ENCODE results near the gene NFAM1.

NFAM1 gene

DNA sequence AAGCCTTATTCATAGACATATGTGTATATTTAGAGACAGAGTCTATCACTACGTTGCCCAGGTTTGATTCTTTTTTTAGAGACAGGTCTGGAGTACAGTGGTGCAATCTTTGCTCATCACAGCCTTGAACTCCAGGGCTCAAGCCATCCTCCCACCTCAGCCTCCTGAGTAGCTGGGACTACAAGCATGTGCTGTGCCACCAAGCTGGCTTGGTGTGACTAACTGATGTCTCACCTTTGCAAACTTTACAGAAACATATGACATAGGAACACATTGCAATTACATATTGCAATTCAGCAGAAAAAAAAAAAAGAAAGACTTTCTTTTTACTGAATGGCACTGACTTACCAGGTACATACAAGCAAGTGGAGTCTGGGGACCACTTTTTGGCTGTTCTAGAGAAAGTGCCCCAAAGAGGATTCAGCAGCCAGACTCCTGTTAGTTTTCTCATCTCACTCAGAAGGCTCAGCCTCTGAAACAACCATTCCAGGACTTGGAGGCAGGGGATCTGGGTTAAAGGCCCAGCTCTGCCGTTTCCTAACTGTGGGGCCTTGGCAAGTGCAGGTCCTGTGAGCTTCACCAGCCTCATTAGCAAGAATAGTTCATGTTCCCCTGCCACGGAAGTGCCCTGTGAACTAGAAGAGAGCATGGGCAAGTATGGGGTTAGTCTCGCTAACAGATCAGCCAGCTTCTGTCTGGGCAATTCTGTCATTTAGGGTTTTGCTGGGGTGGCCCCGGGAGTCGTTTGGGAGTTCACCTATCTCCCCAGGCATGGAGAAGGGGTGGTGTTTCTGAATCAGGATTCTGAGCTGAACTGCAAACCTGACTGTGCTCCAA lies 11.3 kb upstream of the NFAM1 start:
- no peak overlapping the region for H3K27ac ChIP-seq
- H3K9ac ChIP-seq (ENCODE audit: insufficient read length): peak overlapping the region; percentile 18
- H3K4me3 ChIP-seq: peak overlapping the region; percentile 79
- H3K9me3 ChIP-seq (ENCODE audit: low read depth, low read length): no peaks in the 10 kb centered on the region
- TF ChIP-seq FOXP2 (optimal IDR thresholded peaks at IDR 0.05; ENCODE audit: control extremely low read depth, extremely low read length, insufficient read depth): no peak
- no peak for TF ChIP-seq POLR2AphosphoS5 (IDR thresholded peaks at IDR 0.05; ENCODE audit: borderline replicate concordance, low read depth, low read length)
- no peak for TF ChIP-seq EZH2 (IDR thresholded peaks at IDR 0.05)
- DNase-seq (ENCODE audit: low read depth, low spot score): no peak
- no peaks in the 10 kb centered on the region for H3K36me3 ChIP-seq (ENCODE audit: insufficient read depth, low read length)

DNA sequence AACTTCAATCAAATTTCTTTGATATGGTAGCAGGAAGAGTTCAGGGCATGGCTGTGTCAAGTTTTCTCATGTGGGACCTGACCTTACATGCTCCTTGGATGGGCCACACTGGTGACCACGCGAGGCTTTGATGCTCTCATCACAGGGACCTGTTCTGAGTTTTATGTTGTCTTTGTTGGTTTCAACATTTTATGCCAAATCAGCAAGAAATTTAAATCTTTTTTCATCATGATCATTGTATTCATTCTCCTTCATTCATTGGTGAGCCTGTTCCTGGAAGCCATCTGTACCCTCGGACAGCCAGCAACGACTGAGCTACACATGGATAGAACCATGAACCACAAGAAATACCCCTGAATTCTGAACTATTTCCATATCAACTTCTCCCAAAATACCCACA lies 10.5 kb upstream of the NFAM1 start:
- Histone ChIP-seq H3K9me3 (ENCODE audit: low read depth, low read length) (no peaks in the 10 kb centered on the region), H3K36me3 (ENCODE audit: insufficient read depth, low read length) (no peaks in the 10 kb centered on the region), H3K27ac (no peak overlapping the region), H3K9ac (ENCODE audit: insufficient read length) (no peak overlapping the region), H3K4me3 (no peak overlapping the region)
- TF ChIP-seq POLR2AphosphoS5 (IDR thresholded peaks at IDR 0.05; ENCODE audit: borderline replicate concordance, low read depth, low read length): no peak
- TF ChIP-seq EZH2 (IDR thresholded peaks at IDR 0.05): no peak
- no peak for TF ChIP-seq FOXP2 (optimal IDR thresholded peaks at IDR 0.05; ENCODE audit: control extremely low read depth, extremely low read length, insufficient read depth)
- no peak for DNase-seq (ENCODE audit: low read depth, low spot score)

DNA sequence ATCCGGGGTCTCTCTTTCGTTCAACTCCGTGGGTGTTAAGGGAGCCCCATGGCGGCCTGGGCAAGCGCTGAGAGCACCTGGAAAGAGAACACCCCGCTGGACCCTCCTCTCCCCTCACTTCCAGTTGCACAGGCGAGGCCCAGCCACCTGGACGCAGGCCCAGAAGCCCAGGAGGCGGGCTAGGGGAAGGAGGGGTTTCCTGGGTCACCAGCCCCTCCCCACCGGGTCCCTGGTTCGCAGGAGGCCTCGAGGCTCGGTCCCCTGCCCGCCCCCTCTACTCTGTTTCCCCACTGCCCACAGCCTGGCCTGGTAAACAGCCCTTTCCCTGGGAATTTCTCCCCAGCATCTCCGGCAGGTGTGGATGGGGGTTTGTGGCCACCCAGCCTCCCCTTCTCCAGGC lies 8.5 kb upstream of the NFAM1 start:
- no peak overlapping the region for H3K4me3 ChIP-seq
- no peak overlapping the region for H3K27ac ChIP-seq
- no peaks in the 10 kb centered on the region for H3K36me3 ChIP-seq (ENCODE audit: insufficient read depth, low read length)
- no peak for TF ChIP-seq EZH2 (IDR thresholded peaks at IDR 0.05)
- no peak for TF ChIP-seq FOXP2 (optimal IDR thresholded peaks at IDR 0.05; ENCODE audit: control extremely low read depth, extremely low read length, insufficient read depth)
- no peak for TF ChIP-seq POLR2AphosphoS5 (IDR thresholded peaks at IDR 0.05; ENCODE audit: borderline replicate concordance, low read depth, low read length)
- no peak for DNase-seq (ENCODE audit: low read depth, low spot score)
- no peaks in the 10 kb centered on the region for H3K9me3 ChIP-seq (ENCODE audit: low read depth, low read length)
- no peak overlapping the region for H3K9ac ChIP-seq (ENCODE audit: insufficient read length)

DNA sequence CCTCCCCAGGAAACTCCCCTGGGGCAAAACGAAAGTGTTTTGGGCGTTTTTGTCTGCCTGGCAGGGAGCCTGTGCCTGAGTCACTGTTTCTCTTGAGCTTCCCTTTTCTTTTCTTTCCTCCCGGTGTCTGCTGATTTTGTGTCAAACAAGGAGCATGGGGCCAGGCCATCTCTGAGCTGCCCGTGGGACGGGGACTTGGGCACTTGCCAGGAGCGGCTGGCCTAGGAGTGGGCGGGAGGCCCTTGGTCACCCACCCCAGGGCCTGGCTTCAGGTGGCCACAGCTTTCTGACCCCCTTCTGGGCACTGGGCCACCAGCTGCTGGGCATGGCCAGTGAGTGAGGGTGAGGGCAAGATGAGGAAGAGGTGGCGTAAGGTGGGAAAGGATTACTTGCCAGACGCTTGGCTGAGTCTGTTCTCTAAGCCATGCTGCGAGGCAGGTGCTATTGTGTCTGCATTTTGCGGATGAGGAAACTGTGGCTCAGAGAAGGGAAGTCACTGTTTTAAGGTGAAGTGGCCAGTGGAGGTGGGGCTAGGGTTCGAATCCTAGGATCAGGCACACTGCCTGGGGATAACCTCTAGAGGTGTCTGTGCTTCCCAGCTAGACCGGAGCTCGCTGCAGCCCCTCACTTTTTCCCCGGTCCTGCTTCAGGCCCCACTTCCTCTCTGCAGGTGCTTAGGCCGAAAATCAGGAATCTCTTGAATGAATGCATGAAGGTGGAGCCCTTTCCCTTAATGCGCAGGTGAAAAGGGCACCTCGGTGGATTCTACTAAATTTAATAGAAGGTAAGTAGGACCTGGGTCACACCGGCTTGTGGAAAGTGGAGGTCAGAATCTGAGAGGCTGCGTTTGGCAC lies 7.8 kb upstream of the NFAM1 start:
- H3K9ac ChIP-seq (ENCODE audit: insufficient read length): peak overlapping the region; percentile 20
- H3K27ac ChIP-seq: no peak overlapping the region
- DNase-seq (ENCODE audit: low read depth, low spot score): no peak
- no peak for TF ChIP-seq EZH2 (IDR thresholded peaks at IDR 0.05)
- no peak for TF ChIP-seq FOXP2 (optimal IDR thresholded peaks at IDR 0.05; ENCODE audit: control extremely low read depth, extremely low read length, insufficient read depth)
- TF ChIP-seq POLR2AphosphoS5 (IDR thresholded peaks at IDR 0.05; ENCODE audit: borderline replicate concordance, low read depth, low read length): no peak
- no peaks in the 10 kb centered on the region for H3K36me3 ChIP-seq (ENCODE audit: insufficient read depth, low read length)
- no peaks in the 10 kb centered on the region for H3K9me3 ChIP-seq (ENCODE audit: low read depth, low read length)
- no peak overlapping the region for H3K4me3 ChIP-seq

DNA sequence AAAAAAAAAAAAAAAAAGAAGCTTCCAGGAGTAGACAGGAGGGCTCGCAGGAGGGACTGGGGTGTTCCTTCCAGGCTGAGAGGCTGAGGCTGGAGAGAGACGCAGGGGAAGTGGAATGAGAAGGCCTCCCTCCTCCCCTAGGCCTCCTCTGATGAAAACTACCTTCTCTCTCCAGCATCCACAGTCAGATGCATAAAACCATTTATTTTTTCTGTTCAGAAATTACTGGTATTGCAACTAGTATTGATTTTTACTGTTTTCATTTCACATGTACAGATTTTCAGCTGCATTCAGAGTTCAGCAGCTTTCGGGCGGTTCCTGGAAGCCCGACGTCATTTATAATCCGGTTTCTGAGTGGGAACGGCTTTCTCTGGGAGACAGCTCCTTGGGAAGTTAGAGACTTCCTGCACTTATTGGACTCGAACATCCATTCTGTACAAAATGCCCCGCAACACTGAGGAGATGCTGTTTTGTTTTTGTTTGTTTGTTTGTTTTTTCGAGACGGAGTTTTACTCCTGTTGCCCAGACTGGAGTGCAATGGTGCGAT lies 6.9 kb upstream of the NFAM1 start:
- Histone ChIP-seq H3K27ac (no peak overlapping the region), H3K36me3 (ENCODE audit: insufficient read depth, low read length) (no peaks in the 10 kb centered on the region), H3K4me3 (no peak overlapping the region), H3K9me3 (ENCODE audit: low read depth, low read length) (no peaks in the 10 kb centered on the region), H3K9ac (ENCODE audit: insufficient read length) (no peak overlapping the region)
- TF ChIP-seq FOXP2 (optimal IDR thresholded peaks at IDR 0.05; ENCODE audit: control extremely low read depth, extremely low read length, insufficient read depth) (no peak), POLR2AphosphoS5 (IDR thresholded peaks at IDR 0.05; ENCODE audit: borderline replicate concordance, low read depth, low read length) (no peak), EZH2 (IDR thresholded peaks at IDR 0.05) (no peak)
- no peak for DNase-seq (ENCODE audit: low read depth, low spot score)

DNA sequence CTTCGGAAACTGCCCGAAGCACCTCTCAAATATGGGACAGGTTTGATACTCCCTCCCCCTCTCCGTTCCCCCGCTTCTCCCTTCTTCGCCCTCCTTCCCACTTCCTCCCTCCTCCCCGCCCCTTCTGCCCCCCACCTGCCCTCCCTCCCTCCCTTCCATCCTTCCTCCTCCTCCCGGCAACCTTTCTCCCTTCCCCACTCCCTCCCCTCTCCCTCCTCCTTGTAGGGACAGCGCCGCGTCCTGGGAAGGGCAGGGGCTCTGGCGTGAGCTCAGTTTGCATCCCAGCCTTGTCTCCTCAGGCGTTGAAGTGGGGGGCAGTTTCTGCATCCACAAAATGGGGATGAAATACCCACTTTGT lies 6.1 kb upstream of the NFAM1 start:
- TF ChIP-seq EZH2 (IDR thresholded peaks at IDR 0.05) (no peak), FOXP2 (optimal IDR thresholded peaks at IDR 0.05; ENCODE audit: control extremely low read depth, extremely low read length, insufficient read depth) (no peak), POLR2AphosphoS5 (IDR thresholded peaks at IDR 0.05; ENCODE audit: borderline replicate concordance, low read depth, low read length) (no peak)
- DNase-seq (ENCODE audit: low read depth, low spot score): no peak
- no peak overlapping the region for H3K27ac ChIP-seq
- no peak overlapping the region for H3K9ac ChIP-seq (ENCODE audit: insufficient read length)
- H3K9me3 ChIP-seq (ENCODE audit: low read depth, low read length): no peaks in the 10 kb centered on the region
- no peaks in the 10 kb centered on the region for H3K36me3 ChIP-seq (ENCODE audit: insufficient read depth, low read length)
- H3K4me3 ChIP-seq: peak overlapping the region; percentile 78

DNA sequence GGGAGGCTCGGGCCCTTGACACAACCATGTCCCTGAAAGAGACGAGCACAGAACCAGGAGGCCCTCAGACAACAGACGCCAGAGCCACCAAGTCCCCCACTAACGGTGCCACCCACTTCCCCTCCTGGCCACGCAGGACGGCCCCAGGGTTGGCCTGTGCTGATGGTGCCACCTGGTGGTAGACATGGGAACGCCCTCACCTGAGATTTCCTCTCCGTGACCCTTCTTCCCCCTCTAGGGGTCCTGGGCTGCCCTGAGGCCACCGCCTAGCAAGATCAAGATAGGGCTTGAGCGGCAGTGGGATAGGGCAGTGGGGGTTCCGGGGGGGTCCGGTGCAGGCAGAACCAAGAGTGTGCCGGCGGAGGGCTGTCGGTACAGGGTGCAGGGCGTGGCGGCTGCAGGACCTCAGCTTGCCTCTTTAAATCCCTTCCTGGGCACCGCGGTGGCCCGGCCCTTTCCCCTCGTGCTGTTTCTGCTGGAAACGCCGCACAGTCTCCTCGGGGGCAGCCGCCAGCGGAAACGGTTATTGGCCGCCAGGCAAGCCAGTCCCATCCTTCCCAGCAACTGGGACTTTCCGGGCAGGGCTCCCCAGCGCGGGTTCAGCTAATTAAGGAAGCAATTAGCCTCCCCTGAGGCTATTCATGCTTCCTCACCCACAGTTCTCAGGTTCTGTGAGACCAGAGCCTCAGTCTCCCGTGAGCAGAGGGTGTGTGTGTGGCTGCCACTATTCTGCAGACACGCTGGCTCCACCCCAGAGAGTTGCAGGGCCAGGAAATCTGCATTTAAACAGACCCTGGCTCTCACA lies 5.5 kb upstream of the NFAM1 start:
- peak overlapping the region; percentile 78 for H3K4me3 ChIP-seq
- no peak overlapping the region for H3K27ac ChIP-seq

More for the DNA sequence above, 5.5 kb upstream of the NFAM1 start:
- no peaks in the 10 kb centered on the region for H3K9me3 ChIP-seq (ENCODE audit: low read depth, low read length)
- H3K9ac ChIP-seq (ENCODE audit: insufficient read length): no peak overlapping the region
- TF ChIP-seq EZH2 (IDR thresholded peaks at IDR 0.05): no peak
- no peak for TF ChIP-seq POLR2AphosphoS5 (IDR thresholded peaks at IDR 0.05; ENCODE audit: borderline replicate concordance, low read depth, low read length)
- no peak for TF ChIP-seq FOXP2 (optimal IDR thresholded peaks at IDR 0.05; ENCODE audit: control extremely low read depth, extremely low read length, insufficient read depth)
- DNase-seq (ENCODE audit: low read depth, low spot score): no peak
- no peaks in the 10 kb centered on the region for H3K36me3 ChIP-seq (ENCODE audit: insufficient read depth, low read length)
